Upper lobe of right lung (tissue), 1 donor: ENCODE measurements around the gene GBGT1. TPM values are rescaled to one million over a fixed set of nuclear protein-coding genes. Genes with fewer than 3 reads are reported as not detected.

ENCODE experiments used
- ATAC-seq: fragments of 200-7000 bp; cut with Tn5 transposase; one replicate; pipeline ENCODE4 v1.9.1; 2020; ENCODE audit warnings: mild to moderate bottlenecking, moderate library complexity
- DNase-seq: peaks from one replicate; pipeline ENCODE4 v3.0.0-alpha.2; 2020
- H3K27ac ChIP-seq: fragments of 200-600 bp; one replicate; pipeline ENCODE4 v1.8.0; 2022
- H3K27me3 ChIP-seq: fragments of 200-600 bp; one replicate; pipeline ENCODE4 v1.8.0; 2022; ENCODE audit warnings: mild to moderate bottlenecking
- H3K36me3 ChIP-seq: fragments of 200-600 bp; one replicate; pipeline ENCODE4 v1.8.0; 2022
- H3K4me1 ChIP-seq: fragments of 200-600 bp; one replicate; pipeline ENCODE4 v1.8.0; 2022
- H3K4me3 ChIP-seq: fragments of 200-600 bp; one replicate; pipeline ENCODE4 v1.8.0; 2022; ENCODE audit warnings: mild to moderate bottlenecking
- H3K9me3 ChIP-seq: fragments of 200-600 bp; one replicate; pipeline ENCODE4 v1.8.0; 2022
- intact Hi-C: fragments of 100-400 bp; cut with DNase I; formaldehyde crosslinking; loops from one replicate; pipeline ENCODE4 v1.11.0; 2022
- total RNA-seq: library from RNA; stranded (reverse); fragmentation: NEBNext Ultra II Directional; extraction: Animal tissue kit (Norgen Biotek cat#: 25700); gene quantifications from one replicate; pipeline ENCODE4 v1.2.1, GENCODE V29; 2021
- TF ChIP-seq, protein P1 (sequence below): fragments of 200-600 bp; IDR thresholded peaks from one replicate; pipeline ENCODE4 v1.8.0; 2022; ENCODE audit warnings: antibody characterized with exemption
- donor health status: DM: no; HTN: yes; CAD: no; lungs with severe emphysema.

Gene GBGT1
- total RNA-seq, 1 donor from 2014 or later, result 27.4 TPM

- DNase-seq (peak; percentile 72), ATAC-seq (peak; percentile 85)
- H3K4me1 ChIP-seq, result no peaks in the 10 kb centered on the region
- no peaks in the 10 kb centered on the region for H3K36me3 ChIP-seq
- H3K27ac ChIP-seq, result no peak overlapping the region
- H3K27me3 ChIP-seq, result peaks cover 11% of the 10 kb centered on the region
- H3K9me3 ChIP-seq, result no peaks in the 10 kb centered on the region
- TF ChIP-seq, protein P1, sequence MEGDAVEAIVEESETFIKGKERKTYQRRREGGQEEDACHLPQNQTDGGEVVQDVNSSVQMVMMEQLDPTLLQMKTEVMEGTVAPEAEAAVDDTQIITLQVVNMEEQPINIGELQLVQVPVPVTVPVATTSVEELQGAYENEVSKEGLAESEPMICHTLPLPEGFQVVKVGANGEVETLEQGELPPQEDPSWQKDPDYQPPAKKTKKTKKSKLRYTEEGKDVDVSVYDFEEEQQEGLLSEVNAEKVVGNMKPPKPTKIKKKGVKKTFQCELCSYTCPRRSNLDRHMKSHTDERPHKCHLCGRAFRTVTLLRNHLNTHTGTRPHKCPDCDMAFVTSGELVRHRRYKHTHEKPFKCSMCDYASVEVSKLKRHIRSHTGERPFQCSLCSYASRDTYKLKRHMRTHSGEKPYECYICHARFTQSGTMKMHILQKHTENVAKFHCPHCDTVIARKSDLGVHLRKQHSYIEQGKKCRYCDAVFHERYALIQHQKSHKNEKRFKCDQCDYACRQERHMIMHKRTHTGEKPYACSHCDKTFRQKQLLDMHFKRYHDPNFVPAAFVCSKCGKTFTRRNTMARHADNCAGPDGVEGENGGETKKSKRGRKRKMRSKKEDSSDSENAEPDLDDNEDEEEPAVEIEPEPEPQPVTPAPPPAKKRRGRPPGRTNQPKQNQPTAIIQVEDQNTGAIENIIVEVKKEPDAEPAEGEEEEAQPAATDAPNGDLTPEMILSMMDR, result peak; percentile 25
- intact Hi-C loops, result no loop called here
- peak overlapping the region; percentile 47 for H3K4me3 ChIP-seq
Observed at GRCh38 chr9:133199648-133200321, 36.1 kb upstream of the GBGT1 start.

GRCh38 chr9:133195029-133195428, 31.3 kb upstream of the GBGT1 start:
- Histone ChIP-seq H3K27me3 (peaks cover 14% of the 10 kb centered on the region), H3K27ac (no peak overlapping the region), H3K4me3 (no peak overlapping the region), H3K4me1 (no peaks in the 10 kb centered on the region), H3K9me3 (no peaks in the 10 kb centered on the region), H3K36me3 (no peaks in the 10 kb centered on the region)
- no peak for DNase-seq
- intact Hi-C loops, result no loop called here
- ATAC-seq, result no peak
- TF ChIP-seq, protein P1, result no peak

GRCh38 chr9:133194597-133194996, 30.9 kb upstream of the GBGT1 start:
- Histone ChIP-seq H3K4me1 (no peaks in the 10 kb centered on the region), H3K27ac (no peak overlapping the region), H3K9me3 (no peaks in the 10 kb centered on the region), H3K4me3 (no peak overlapping the region), H3K36me3 (no peaks in the 10 kb centered on the region), H3K27me3 (peaks cover 10% of the 10 kb centered on the region)
- DNase-seq (no peak), ATAC-seq (no peak)
- intact Hi-C loops, result no loop called here
- TF ChIP-seq, protein P1, result no peak

DNA sequence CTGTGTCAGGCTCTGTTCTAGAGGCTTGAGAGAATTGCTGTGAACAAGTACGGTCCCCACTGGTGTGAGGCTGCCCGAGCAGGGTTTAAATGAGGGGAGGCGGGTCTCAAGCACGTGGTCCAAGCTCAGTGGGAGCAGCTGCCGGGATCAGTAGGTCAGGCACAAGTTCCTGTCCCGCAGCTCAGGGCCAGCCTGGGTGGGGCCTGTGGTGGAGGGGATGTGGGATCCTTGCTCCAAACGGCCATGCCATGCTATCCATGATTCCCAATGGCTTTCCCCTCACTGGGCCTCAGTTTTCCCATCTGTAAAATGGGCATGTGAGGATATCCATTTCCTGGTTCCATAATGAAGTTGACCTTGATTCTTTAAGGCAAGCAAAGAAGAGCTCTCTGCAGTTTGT, 28.3 kb upstream of the GBGT1 start:
- Histone ChIP-seq H3K36me3 (no peaks in the 10 kb centered on the region), H3K4me3 (no peak overlapping the region), H3K9me3 (no peaks in the 10 kb centered on the region), H3K27ac (no peak overlapping the region), H3K27me3 (peaks cover 10% of the 10 kb centered on the region), H3K4me1 (no peaks in the 10 kb centered on the region)
- intact Hi-C loops, result no loop called here
- TF ChIP-seq, protein P1, result no peak
- no peak for ATAC-seq
- DNase-seq, result no peak

GRCh38 chr9:133189826-133190225, 26.1 kb upstream of the GBGT1 start:
- H3K36me3 ChIP-seq, result no peaks in the 10 kb centered on the region
- TF ChIP-seq, protein P1, result no peak
- no peaks in the 10 kb centered on the region for H3K9me3 ChIP-seq
- peak; percentile 42 for DNase-seq
- no peak overlapping the region for H3K4me3 ChIP-seq
- H3K27me3 ChIP-seq, result peaks cover 6% of the 10 kb centered on the region
- ATAC-seq, result no peak
- intact Hi-C loops, result loop anchor here (10.0 kb wide), 2 partner anchors 145 to 295 kb away; partner anchors contain the start of gene SURF6
- no peak overlapping the region for H3K27ac ChIP-seq
- peaks cover 5% of the 10 kb centered on the region for H3K4me1 ChIP-seq

DNA sequence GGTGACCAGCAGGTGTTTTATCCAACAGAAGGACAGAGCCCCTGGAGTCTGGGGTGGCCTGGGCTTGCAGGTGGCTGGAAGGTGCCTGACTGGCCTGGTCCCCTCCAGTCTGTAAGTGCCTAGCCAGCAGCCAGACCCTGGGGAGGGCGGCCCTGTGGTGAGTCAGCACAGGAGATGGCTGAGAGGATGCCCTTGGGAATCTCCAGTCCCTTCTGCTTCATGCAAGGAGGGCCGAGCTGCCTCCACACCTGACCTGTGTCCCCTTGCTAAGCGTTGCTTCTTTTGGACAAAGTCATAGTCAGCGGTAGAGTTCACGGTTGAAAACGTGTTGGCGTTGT, 25.1 kb upstream of the GBGT1 start:
- H3K27ac ChIP-seq, result no peak overlapping the region
- DNase-seq, result peak; percentile 38
- no peak overlapping the region for H3K4me3 ChIP-seq
- no peaks in the 10 kb centered on the region for H3K9me3 ChIP-seq
- H3K36me3 ChIP-seq, result no peaks in the 10 kb centered on the region
- TF ChIP-seq, protein P1, result no peak
- H3K4me1 ChIP-seq, result peaks cover 5% of the 10 kb centered on the region
- no peak for ATAC-seq
- intact Hi-C loops, result loop anchor here (10.0 kb wide), 2 partner anchors 146 to 296 kb away; partner anchors contain the start of gene SURF6
- H3K27me3 ChIP-seq, result peaks cover 14% of the 10 kb centered on the region
